Measurements from ENCODE around the gene PROSER2.

GRCh38 chr10:11832042-11832441 is 8.9 kb downstream of the PROSER2 start:
- TF ChIP-seq ZNF565 (CRISPR knock-in tag; conservative IDR thresholded peaks at IDR 0.05; ENCODE audit: low read depth): no peak
- no peak for TF ChIP-seq ZC3H10 (CRISPR knock-in tag; IDR thresholded peaks at IDR 0.05)
- no peak for TF ChIP-seq ZFP3 (CRISPR knock-in tag; IDR thresholded peaks at IDR 0.05)
- TF ChIP-seq PATZ1 (CRISPR knock-in tag; IDR thresholded peaks at IDR 0.05; ENCODE audit: borderline replicate concordance): no peak
- no peak for TF ChIP-seq RARB (CRISPR knock-in tag; IDR thresholded peaks at IDR 0.05)
- no peak for TF ChIP-seq POU6F1 (CRISPR knock-in tag; IDR thresholded peaks at IDR 0.05; ENCODE audit: borderline replicate concordance, low read depth)
- no peak for TF ChIP-seq SNAI2 (CRISPR knock-in tag; IDR thresholded peaks at IDR 0.05)
- TF ChIP-seq TOX (CRISPR knock-in tag; IDR thresholded peaks at IDR 0.05; ENCODE audit: borderline replicate concordance): no peak
- no peak for TF ChIP-seq BACH2 (CRISPR knock-in tag; IDR thresholded peaks at IDR 0.05; ENCODE audit: borderline replicate concordance)
- TF ChIP-seq, protein P1, sequence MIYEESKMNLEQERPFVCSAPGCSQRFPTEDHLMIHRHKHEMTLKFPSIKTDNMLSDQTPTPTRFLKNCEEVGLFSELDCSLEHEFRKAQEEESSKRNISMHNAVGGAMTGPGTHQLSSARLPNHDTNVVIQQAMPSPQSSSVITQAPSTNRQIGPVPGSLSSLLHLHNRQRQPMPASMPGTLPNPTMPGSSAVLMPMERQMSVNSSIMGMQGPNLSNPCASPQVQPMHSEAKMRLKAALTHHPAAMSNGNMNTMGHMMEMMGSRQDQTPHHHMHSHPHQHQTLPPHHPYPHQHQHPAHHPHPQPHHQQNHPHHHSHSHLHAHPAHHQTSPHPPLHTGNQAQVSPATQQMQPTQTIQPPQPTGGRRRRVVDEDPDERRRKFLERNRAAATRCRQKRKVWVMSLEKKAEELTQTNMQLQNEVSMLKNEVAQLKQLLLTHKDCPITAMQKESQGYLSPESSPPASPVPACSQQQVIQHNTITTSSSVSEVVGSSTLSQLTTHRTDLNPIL (CRISPR knock-in tag; IDR thresholded peaks at IDR 0.05; ENCODE audit: low read depth): no peak
- no peak for TF ChIP-seq ARNTL (CRISPR knock-in tag; IDR thresholded peaks at IDR 0.05; ENCODE audit: borderline replicate concordance, low read depth)
